DMS 273 (cell line): ENCODE results near the gene VKORC1.

Experiments
- DNase-seq: peaks from one replicate; lab custom pipeline; 2025; ENCODE audit not compliant: unreplicated experiment; lab: John Stamatoyannopoulos, UW

VKORC1 gene

GRCh38 chr16:31083081-31083480, 11.5 kb downstream of the VKORC1 start:
- peak; percentile 37 for DNase-seq

GRCh38 chr16:31082368-31083045, 12.1 kb downstream of the VKORC1 start:
- DNase-seq = no peak

DNA sequence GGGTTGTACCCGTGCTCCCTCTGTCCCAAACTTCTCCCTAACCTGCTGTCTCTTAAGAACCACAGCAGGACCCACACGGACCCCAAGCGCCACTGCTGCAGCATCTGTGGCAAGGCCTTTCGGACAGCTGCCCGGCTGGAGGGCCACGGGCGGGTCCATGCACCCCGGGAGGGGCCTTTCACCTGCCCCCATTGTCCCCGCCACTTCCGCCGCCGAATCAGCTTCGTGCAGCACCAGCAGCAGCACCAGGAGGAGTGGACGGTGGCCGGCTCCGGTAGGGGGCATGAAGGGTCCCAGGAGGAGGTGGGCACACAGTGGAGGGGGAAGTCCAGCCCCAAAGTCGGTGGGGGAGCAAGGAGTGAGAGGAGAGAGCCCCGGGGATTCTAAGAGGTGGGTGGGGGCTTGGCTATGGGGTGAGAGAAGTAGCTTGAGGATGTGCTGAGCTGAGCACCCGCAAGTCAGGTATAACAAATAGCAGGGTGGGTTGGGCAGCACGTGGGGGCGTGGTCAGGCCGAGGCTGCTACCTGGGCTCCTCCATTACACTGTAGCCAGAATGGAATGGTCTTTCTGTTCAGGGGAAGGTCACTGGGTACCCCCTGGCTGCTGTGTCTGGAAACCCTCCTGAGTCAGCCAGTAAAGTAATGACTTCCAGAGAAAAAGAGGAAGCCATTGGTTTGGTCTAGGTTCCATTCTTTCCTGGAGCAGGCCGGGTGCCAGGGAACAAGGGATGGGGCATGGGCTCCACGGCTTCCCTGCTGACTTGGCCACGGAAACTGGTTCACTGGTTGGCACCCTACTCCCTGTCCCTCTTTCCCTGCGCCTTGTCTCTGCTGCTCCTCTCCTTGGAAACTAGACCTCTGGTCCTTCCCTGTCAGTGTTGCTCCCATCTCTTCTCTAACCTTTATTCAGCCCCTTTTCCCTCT, 12.9 kb downstream of the VKORC1 start:
- no peak for DNase-seq

DNA sequence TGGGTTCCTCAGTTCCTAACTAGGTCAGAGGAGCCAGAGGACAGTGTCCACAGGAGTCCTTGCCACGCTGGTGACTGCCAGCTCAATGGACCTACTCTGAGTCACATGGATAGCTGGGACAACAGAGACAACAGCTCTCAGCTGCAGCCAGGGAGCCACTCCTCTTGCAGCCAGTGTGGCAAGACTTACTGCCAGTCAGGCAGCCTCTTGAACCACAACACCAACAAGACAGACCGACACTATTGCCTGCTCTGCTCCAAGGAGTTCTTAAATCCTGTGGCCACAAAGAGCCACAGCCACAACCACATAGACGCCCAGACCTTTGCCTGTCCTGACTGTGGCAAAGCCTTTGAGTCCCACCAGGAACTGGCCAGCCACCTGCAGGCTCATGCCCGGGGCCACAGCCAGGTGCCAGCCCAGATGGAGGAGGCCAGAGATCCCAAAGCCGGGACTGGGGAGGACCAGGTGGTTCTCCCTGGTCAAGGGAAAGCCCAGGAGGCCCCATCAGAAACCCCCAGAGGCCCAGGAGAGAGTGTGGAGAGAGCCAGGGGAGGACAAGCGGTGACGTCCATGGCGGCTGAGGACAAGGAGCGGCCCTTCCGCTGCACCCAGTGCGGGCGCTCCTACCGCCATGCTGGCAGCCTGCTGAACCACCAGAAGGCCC, 13.7 kb downstream of the VKORC1 start:
- DNase-seq = no peak

DNA sequence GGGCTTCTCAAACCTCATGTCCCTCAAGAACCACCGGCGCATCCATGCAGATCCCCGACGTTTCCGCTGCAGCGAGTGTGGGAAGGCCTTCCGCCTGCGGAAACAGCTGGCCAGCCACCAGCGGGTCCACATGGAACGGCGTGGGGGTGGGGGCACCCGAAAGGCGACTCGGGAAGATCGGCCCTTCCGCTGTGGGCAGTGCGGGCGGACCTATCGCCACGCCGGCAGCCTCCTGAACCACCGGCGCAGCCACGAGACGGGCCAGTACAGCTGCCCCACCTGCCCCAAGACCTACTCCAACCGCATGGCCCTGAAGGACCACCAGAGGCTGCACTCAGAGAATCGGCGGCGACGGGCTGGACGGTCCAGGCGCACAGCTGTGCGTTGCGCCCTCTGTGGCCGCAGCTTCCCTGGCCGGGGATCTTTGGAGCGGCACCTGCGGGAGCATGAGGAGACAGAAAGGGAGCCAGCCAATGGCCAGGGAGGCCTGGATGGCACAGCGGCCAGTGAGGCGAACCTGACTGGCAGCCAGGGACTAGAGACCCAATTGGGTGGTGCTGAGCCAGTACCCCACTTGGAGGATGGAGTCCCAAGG, 14.5 kb downstream of the VKORC1 start:
- DNase-seq = no peak

- DNase-seq = no peak
Observed at GRCh38 chr16:31079342-31079944, 15.2 kb downstream of the VKORC1 start.

DNA sequence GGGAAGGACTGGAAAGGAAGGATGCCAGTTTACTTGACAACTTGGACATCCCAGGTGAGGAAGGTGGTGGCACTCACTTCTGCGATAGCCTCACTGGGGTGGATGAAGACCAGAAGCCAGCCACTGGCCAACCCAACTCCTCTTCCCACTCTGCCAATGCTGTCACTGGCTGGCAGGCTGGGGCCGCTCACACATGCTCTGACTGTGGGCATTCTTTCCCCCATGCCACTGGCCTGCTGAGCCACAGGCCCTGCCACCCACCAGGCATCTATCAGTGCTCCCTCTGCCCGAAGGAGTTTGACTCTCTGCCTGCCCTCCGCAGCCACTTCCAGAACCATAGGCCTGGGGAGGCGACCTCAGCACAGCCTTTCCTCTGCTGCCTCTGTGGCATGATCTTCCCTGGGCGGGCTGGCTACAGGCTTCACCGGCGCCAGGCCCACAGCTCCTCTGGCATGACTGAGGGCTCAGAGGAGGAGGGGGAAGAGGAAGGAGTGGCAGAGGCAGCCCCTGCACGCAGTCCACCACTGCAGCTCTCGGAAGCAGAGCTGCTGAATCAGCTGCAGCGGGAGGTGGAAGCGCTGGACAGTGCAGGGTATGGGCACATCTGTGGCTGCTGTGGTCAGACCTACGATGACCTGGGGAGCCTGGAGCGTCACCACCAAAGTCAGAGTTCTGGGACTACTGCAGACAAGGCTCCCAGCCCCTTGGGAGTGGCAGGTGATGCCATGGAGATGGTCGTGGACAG, 15.8 kb downstream of the VKORC1 start:
- no peak for DNase-seq

- DNase-seq = no peak
Observed at GRCh38 chr16:31077592-31078396, 16.8 kb downstream of the VKORC1 start.

GRCh38 chr16:31077024-31077423, 17.6 kb downstream of the VKORC1 start:
- no peak for DNase-seq

GRCh38 chr16:31076319-31076718, 18.3 kb downstream of the VKORC1 start:
- DNase-seq = no peak

DNA sequence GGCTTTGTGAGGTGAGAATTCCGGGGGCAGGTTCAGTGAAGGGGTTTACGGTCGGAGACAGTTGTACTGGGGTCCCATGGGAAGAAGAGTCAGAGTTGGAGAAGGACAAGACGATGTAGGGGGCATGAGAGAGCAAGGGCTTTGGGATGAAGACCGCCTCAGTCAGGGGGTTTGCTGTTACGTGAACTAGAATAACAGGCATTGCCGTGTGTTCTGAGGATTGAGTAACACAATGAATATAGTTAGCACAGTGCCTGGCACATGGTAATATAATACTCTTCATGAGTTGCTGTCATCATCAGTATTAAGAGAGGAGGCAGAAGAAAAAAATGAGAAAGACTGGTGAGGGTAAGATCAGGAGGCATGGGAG, 19.8 kb downstream of the VKORC1 start:
- DNase-seq = no peak

DNA sequence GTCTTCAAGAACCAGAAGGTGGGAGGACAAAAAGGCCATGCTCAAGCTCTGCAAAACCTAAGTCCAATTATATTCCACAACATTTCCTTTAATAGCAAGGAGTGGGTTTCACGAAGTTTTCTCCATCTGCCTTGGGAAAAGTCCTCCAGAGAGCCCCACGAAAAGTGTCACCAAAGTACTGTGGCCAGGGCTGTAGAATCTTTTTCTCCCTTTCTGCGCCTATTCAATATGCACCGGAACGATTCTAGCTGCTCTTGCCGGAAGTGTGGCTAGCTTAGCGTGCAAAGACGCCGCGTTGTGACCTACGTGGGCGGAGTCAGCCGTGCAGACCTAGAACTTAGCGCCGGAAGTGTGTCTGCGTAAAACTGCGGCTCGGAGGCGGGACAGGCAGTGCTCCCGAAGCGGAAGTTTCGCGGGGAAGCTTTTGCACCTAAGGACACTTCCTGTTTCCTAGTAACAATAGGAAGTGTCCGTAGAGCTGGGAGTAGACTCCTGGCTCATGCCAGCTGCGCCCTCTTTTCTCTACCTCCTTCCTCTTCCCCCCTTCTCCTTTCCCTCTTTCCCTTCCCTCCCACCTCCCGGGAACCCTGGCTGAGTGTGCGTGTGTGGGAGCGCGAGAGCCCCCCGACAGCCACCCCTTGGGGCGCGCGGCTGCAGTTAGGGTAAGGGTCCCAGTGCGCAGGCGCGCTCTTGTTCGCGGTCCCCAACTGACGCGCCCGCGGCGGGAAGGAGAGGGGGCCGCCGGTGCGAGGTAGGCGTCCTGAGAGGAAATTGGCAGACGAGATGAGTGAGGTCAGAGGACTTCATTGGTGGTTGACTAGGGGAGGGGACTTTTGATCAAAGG, 20.4 kb downstream of the VKORC1 start, which contains the start of the genes ZNF646 and ZNF668:
ZNF646 (plus strand) TSS at position 453 of the 844 bp plus-strand sequence. CDS start 1,903 bp downstream, outside the sequence.
ZNF668 (minus strand) TSS at position 271 of the 844 bp plus-strand sequence. CDS start 9,781 bp downstream, outside the sequence.
- DNase-seq = peak; percentile 100

- DNase-seq = peak; percentile 97
Observed at GRCh38 chr16:31073142-31073969, 21.2 kb downstream of the VKORC1 start.

GRCh38 chr16:31072540-31073141, 22.0 kb downstream of the VKORC1 start:
- DNase-seq = peak; percentile 66

- DNase-seq = peak; percentile 60
Observed at GRCh38 chr16:31071861-31072260, 22.7 kb downstream of the VKORC1 start.

- no peak for DNase-seq
Observed at GRCh38 chr16:31067342-31067741, 27.3 kb downstream of the VKORC1 start.

DNA sequence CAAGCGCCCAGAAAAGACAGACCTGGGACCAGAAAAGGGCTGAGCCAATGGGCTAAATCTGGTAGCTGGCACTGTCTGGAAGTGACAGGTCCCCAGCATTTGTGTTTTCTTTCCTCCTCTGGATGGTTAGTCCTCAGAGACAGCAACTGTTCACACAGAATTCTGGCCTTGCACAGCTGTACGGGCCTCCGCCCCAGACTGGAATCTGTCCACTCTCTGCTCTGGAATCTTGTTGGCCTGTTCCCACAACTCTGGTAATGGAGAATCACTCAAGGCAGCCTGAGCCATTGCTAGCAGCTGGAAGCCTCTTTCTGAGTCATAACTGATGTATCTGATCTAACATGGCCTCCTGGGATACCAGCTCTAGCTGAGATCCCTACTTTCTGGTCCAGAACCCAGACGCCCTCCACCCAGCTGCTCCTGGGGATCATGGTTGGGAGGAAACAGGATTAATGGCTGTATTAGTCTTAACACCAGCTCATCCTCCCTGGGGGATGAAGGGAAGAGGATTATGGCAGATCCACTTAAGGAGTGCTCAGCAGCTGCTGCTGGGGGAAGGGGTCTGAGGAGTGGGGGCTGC, 29.6 kb downstream of the VKORC1 start:
- DNase-seq = no peak
